SU-DHL-6 (cell line): ENCODE data around the gene LYSMD3.

ENCODE experiments used
- H2AFZ ChIP-seq: fragments of 200-600 bp; sonication (generic); 2 replicates; pipeline ENCODE4 v1.6.1; 2014; ENCODE audit warnings: low read depth, mild to moderate bottlenecking, moderate library complexity, mixed read lengths, antibody characterized with exemption, low read length; ENCODE audit not compliant: severe bottlenecking
- H3F3A ChIP-seq: fragments of 200-600 bp; shearing (Covaris generic); 2 replicates; pipeline ENCODE4 v1.6.0; 2016; ENCODE audit warnings: antibody characterized with exemption, mild to moderate bottlenecking; ENCODE audit not compliant: insufficient read depth
- H3K27ac ChIP-seq: fragments of 200-600 bp; sonication (generic); 2 replicates; pipeline ENCODE4 v1.5.1; 2016; ENCODE audit warnings: low read depth, mild to moderate bottlenecking, low read length, moderate library complexity, mixed read lengths
- H3K27me3 ChIP-seq: fragments of 200-600 bp; sonication (generic), shearing (Covaris generic); 2 replicates; pipeline ENCODE4 v1.6.0; 2014; ENCODE audit warnings: mild to moderate bottlenecking, low read length
- H3K36me3 ChIP-seq: fragments of 200-600 bp; sonication (generic); 2 replicates; pipeline ENCODE4 v1.6.1; 2014; ENCODE audit warnings: mild to moderate bottlenecking, low read length, mixed read lengths
- H3K4me2 ChIP-seq: fragments of 300-600, 200-600 bp; shearing (Covaris generic), sonication (generic); 2 replicates; pipeline ENCODE4 v1.6.0; 2014; ENCODE audit warnings: low read length, low read depth, mild to moderate bottlenecking; ENCODE audit not compliant: poor library complexity, severe bottlenecking
- H3K4me3 ChIP-seq: fragments of 200-600 bp; sonication (generic); 2 replicates; pipeline ENCODE4 v1.5.1; 2014; ENCODE audit warnings: antibody characterized with exemption, low read length, mild to moderate bottlenecking, mixed read lengths; ENCODE audit not compliant: insufficient read depth, poor library complexity, severe bottlenecking
- H3K79me2 ChIP-seq: fragments of 200-600 bp; sonication (generic); 2 replicates; pipeline ENCODE4 v1.6.1; 2014; ENCODE audit warnings: mild to moderate bottlenecking, low read length, moderate library complexity; ENCODE audit not compliant: insufficient read depth
- H3K9ac ChIP-seq: fragments of 200-600 bp; sonication (generic); 2 replicates; pipeline ENCODE4 v1.7.0; 2014; ENCODE audit warnings: mild to moderate bottlenecking, low read length
- H3K9me2 ChIP-seq: fragments of 200-600 bp; sonication (generic); replicated peaks from 2 replicates; pipeline ENCODE4 v1.6.1; 2014; ENCODE audit warnings: low read length; ENCODE audit not compliant: insufficient read depth
- H3K9me3 ChIP-seq: fragments of 200-600 bp; sonication (generic); 2 replicates; pipeline ENCODE4 v1.6.1; 2014; ENCODE audit warnings: low read length, mixed read lengths; ENCODE audit not compliant: insufficient read depth
- H4K20me1 ChIP-seq: fragments of 200-600 bp; sonication (generic); 2 replicates; pipeline ENCODE4 v1.6.1; 2014; ENCODE audit warnings: low read depth, mild to moderate bottlenecking, antibody characterized with exemption, low read length, moderate library complexity, mixed read lengths
- CTCF ChIP-seq: fragments of 200-600 bp; sonication (generic); IDR thresholded peaks from one replicate; pipeline ENCODE4 v1.5.1; 2017; ENCODE audit warnings: antibody characterized with exemption, mild to moderate bottlenecking, low read length, moderate library complexity; ENCODE audit not compliant: insufficient read depth, poor library complexity, severe bottlenecking
- EZH2phosphoT487 ChIP-seq: fragments of 200-600 bp; sonication (generic), shearing (Covaris generic); conservative IDR thresholded peaks from 2 replicates; pipeline ENCODE4 v1.6.1; 2018; ENCODE audit warnings: mild to moderate bottlenecking, antibody characterized with exemption, low read length, moderate library complexity, mixed read lengths

The LYSMD3 gene

GRCh38 chr5:90558344-90559192, 29.2 kb upstream of the LYSMD3 start, which contains the start of gene ADGRV1:
Gene ADGRV1, plus strand, starts transcription at chr5:90558797. Its CDS starts 99 bp downstream, at chr5:90558896.
- no peak within 1 kb of the TSS for H3K9ac ChIP-seq
- H3K9me2 ChIP-seq, result no peaks in the 10 kb centered on the region
- no peaks in the 10 kb centered on the region for H3K36me3 ChIP-seq
- H3K27me3 ChIP-seq, result no peaks in the 10 kb centered on the region
- no peak within 1 kb of the TSS for H3K4me3 ChIP-seq
- H3F3A ChIP-seq, result no peaks in the 10 kb centered on the region
- H3K27ac ChIP-seq, result no peak within 1 kb of the TSS
- no peaks in the 10 kb centered on the region for H3K9me3 ChIP-seq
- no peak within 1 kb of the TSS for H3K4me2 ChIP-seq
- TF ChIP-seq EZH2phosphoT487, result no peak
- TF ChIP-seq CTCF, result no peak
- no peaks in the 10 kb centered on the region for H3K79me2 ChIP-seq
- H4K20me1 ChIP-seq, result no peaks in the 10 kb centered on the region
- H2AFZ ChIP-seq, result no peak within 1 kb of the TSS

- no peak overlapping the region for H2AFZ ChIP-seq
- no peaks in the 10 kb centered on the region for H3K9me3 ChIP-seq
- no peak overlapping the region for H3K9ac ChIP-seq
- no peak for TF ChIP-seq CTCF
- TF ChIP-seq EZH2phosphoT487, result no peak
- no peaks in the 10 kb centered on the region for H3K27me3 ChIP-seq
- H3K4me2 ChIP-seq, result no peak overlapping the region
- H3K9me2 ChIP-seq, result no peaks in the 10 kb centered on the region
- no peaks in the 10 kb centered on the region for H3K36me3 ChIP-seq
- no peaks in the 10 kb centered on the region for H3F3A ChIP-seq
- no peak overlapping the region for H3K4me3 ChIP-seq
- no peak overlapping the region for H3K27ac ChIP-seq
- H4K20me1 ChIP-seq, result no peaks in the 10 kb centered on the region
- H3K79me2 ChIP-seq, result no peaks in the 10 kb centered on the region
Observed at GRCh38 chr5:90557871-90558270, 28.5 kb upstream of the LYSMD3 start.

- no peaks in the 10 kb centered on the region for H3K9me3 ChIP-seq
- no peaks in the 10 kb centered on the region for H3K9me2 ChIP-seq
- H3K27me3 ChIP-seq, result no peaks in the 10 kb centered on the region
- H3K27ac ChIP-seq, result no peak overlapping the region
- H3K9ac ChIP-seq, result no peak overlapping the region
- no peaks in the 10 kb centered on the region for H3K79me2 ChIP-seq
- H3F3A ChIP-seq, result no peaks in the 10 kb centered on the region
- no peak overlapping the region for H3K4me2 ChIP-seq
- no peak overlapping the region for H2AFZ ChIP-seq
- no peaks in the 10 kb centered on the region for H4K20me1 ChIP-seq
- H3K4me3 ChIP-seq, result no peak overlapping the region
- TF ChIP-seq CTCF, result no peak
- TF ChIP-seq EZH2phosphoT487, result no peak
- no peaks in the 10 kb centered on the region for H3K36me3 ChIP-seq
Observed at GRCh38 chr5:90557391-90557790, 28.0 kb upstream of the LYSMD3 start.
